Stimulated activated CD4-positive, alpha-beta T cell treated with anti-CD3 and anti-CD28 coated beads, Interleukin-2, amount 100 ng/mL, for 48 hours (primary cell): ENCODE results near the gene ZNF202.
"Not testable (repeated sequence)": the region's sequence is repeated elsewhere in the genome, so short reads cannot be mapped to it uniquely, and the experiment has no call there.

ENCODE experiments used
- DNase-seq, 2 donors: peaks; one replicate each; pipeline ENCODE4 v3.0.0-alpha.2; 2020

Gene ZNF202

DNA sequence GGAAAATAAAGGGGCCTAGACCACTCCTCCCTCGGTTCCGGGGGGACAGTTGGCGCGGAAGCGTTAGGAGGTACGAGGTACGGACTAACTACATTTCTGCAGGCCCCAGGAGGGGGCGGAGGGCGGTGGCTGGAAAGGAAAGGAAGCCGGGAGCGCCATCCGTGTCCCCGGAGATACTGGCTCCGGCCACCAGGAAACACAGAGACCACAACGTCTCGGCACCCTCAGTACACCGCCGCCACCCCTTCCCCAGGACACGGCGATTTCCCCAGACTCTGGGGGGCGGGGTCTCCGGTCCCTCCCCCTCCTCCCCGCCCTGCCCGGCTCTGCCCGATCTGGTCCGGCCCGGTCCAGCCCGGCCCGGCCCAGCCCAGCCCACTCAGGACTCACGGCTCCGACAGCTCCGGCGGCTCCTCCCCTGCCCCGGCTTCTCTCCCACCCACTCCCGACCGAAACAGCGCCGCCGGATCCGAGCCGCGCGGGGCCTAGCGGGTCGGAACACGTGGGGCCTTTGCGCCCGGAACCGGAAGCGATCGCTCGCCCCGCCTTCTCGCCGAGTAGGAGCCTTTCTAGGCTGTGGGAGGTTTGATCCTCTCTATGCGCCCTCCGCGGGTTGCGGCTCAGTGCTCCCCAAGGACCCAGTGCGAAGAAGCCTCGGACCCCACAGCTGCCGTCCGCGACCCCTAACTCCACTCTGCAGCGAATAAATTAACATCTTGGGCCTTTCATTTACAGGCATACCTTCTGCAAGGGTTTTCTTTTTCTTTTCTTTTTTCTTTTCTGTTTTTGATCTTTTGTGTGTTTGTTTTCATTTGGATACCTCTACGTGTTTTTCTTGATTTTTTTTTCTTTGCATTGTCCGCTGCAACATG lies at the start of gene ZNF202:
ZNF202 (minus strand) TSS at position 502 of the 872 bp plus-strand sequence. CDS start 10,772 bp downstream, outside the sequence.
- DNase-seq = peak; percentile 86 to 87

DNA sequence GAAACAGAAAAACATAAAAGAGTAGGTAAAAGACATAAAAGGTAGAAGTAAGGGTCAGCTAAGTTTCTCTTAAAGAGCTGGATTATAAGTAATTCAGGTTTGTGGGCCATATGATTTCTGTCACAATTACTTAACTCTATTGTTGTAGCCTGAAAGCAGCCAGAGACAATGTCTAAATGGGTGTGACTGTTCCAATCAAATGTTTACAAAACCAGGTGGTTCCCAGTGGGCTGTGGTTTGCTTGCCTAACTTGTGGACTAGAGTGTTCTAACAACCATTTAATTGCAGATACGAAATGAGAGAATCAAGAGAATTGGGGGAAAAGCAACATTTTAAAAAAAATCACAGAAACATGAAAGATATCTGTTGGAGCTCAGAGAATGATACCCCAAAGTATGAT lies 42.1 kb upstream of the ZNF202 start:
- no peak for DNase-seq

DNA sequence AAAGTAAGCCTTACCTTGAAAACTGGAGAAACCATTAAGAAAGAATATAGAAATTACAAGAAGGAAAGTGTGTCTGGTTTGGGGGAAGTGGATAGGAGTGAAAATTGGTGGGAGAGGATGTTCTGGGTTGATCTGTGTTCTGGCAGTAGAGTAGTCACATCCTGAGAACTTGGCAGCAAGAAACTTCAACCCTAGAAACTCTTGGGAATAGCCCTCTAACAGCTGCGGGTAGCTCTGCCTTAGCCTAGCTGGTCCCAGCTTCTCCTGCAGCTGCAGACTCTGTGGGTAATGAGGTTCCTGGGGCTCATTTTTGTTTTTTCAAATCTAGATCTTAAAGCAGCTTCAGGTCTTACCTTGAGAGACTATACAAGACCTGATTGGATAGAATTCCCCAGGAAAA lies 37.1 kb upstream of the ZNF202 start:
- no peak for DNase-seq

DNA sequence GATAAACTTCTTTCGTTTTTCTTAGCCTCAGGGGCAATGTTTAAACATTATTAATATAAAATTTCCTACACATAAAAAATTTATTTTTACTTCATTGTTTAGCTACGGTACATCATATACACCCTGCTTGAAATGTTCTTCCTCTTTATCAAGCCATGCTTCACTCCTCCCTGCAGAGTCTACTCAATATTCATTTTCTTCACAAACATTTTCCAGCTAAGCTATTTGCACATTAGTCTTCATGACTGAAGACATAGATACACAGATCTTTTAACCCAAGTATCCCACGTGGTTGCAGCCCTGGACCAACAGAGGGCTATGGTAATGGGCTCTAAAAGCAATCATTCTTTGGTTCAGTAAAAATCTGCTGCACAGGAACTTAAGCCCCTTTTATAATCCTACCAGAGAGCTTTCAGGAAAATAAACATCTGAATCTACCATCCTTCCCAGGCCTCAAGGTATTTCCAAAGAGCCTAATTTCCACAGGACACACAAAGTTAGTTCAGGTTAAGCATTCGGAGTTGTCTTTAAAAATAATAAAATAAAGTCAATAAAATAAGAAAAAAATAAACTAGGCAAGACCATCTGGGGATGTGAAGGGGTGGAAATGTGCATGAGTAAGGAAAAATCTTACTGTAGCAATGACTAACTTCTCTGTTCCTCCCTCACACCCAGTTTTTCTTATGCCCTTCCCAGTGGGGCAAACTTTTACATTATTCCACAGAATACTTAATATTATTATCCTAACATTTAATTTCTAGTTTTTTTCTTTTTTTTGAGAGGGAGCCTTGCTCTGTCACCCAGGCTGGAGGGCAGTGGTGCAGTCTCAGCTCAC lies 34.5 kb upstream of the ZNF202 start:
- DNase-seq = no peak

DNA sequence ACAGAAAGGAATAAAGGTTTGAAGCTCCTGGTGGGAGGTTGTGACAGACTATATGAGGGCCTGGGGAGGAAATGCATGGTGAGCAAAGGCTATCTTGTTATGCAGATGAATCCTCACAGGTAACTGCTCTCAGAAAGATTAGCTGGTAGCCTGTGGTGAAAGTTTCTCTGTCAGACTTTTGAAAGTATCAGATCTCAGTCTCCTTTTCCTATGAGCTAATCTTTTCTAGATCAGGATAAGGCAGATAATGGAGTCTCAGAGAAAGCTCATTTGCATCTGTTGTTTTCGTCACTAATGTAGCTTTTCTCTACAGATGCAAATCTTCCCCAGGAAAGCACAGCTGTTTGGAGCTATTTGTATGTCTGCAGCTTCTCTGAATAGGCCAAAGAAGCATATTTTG lies 33.8 kb upstream of the ZNF202 start:
- no peak for DNase-seq

DNA sequence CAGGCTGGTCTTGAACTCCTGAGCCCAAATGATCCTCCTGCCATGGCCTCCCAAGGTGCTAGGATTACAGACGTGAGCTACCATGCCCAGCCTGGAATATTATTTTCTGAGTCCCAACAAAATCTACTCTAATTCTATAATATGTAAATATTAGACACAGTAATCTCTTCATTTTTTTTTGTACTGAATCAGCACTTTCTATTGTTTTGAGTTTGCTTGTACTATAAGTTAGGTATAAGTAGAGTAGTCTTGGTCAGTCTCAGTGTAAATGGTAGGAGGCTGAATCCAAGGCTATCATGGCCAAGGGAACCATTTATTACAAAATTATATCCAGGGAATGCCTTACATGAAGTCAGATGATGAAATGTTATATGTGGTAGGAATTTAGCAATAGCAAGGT lies 32.5 kb upstream of the ZNF202 start:
- DNase-seq = no peak

DNA sequence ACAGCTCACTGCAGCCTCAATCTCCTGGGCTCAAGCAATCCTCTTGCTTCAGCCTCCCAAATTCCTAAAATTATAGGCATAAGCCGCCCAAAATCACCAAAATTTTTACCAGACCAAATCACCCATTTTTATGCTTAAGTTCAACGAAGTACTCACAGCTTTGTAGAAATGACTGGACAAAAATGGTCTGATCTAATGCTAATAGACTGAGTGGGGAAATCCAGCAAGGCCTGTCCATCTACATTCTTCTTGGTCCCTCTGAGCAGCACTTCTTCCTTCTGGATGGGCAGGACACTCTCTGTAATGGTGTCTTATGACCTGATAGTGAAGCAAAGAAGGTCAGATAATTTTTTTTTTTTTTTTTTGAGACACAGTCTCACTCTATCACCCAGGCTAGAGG lies 31.6 kb upstream of the ZNF202 start:
- DNase-seq = no peak

DNA sequence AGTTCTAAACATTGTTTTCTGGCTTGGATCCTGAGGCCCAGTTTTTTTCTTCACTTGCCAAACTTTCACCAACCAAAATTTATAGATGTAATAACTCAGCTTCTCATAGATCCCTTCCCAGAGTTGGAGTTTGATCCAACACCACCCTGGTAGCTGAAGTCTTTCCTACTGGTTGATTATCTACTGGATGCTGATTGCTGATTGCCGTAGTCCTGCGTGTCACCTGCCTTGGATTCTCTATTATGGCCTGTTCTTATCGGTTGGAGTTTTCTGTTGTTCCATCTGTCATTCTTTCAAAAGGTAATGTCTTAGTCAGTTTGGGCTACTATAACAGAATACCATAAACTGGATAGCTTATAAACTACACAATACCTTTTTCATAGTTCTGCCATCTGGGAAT lies 30.2 kb upstream of the ZNF202 start:
- DNase-seq = no peak

DNA sequence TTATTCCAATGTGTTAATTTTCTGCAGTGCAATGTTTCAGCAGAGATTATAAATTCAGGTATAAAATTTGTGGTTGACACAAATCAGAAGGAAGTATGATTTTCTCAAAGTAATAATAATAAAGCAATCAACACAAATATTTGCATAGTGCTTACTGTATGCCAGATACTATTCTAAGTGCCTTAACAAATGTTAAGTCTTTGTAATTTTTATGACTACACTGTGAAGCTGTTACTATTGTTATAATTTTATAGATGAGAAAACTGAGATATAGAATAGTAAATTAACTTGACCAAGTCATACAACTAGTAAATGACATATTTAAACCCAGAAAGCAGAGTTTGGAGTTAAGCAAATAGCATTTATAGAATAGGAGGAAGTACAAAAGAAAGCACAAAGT lies 29.3 kb upstream of the ZNF202 start:
- no peak for DNase-seq

DNA sequence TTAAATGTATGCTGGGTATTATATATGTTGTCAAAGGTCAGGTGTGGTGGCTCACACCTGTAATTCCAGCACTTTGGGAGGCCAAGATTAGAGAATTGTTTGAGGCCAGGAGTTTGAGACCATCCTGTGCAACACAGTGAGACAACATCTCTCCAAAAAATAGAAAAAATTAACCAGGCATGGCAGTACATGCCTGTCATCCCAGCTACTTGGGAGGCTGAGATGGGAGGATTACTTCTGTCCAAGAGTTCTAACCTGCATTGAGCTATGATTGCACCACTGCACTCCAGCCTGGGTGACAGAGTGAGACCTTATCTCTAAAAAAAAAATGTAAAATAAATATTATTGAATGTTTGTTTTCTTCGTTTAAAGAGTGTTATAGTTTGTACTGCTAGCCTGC lies 24.1 kb upstream of the ZNF202 start:
- no peak for DNase-seq

DNA sequence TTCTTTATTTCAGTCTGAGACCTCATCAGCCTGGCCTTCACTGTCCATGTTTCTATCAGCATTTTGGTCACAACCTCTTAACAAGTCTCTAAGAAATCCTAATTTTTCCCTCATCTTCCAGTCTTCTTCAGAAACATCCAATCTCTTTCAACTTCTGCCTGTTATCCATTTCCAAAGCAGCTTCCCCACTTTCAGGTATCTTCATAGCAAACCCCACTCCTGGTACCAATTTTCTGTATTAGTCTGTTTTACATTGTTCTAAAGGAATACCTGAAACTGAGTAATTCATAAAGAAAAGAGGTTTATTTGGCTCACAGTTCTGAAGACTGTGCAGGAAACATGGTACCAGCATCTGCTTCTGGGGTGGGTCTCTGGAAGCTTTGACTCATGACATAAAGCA lies 21.0 kb upstream of the ZNF202 start:
- no peak for DNase-seq

DNA sequence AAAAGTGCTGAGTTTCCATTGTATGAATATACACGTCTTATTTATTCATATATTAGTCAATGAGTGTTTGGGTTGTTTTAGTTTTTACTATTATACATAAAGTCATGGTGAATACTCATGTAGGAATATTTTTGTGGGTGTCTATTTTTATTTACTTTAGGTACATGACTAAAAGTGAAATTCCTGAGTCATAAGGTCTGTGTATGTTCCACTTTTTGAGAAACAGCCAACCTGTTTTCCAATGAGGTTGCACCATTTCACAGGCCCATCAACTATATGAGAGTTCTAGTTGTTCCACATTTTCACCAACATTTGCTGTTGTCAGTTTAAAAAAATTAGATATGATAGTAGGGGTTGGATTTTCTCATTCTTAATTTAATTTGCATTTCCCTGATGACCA lies 19.4 kb upstream of the ZNF202 start:
- DNase-seq = no peak

DNA sequence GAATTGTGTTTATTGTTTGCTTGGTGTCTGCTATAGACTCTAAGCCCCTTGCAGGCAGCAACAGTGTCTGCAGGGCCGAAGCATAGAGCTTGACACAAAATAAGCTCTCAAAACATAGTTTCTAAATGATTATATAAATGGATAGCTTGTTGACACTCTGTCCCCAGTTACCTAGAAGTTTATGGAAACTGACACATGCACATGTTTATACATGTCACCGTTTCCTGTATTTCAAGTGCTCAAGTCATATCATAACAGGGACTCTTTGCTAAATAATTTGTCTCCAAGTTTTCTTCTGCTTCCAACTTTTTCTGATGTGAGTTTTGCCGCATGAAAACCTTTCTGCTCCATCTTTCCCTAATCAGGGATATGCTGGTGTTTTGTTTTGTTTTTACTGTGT lies 16.5 kb upstream of the ZNF202 start:
- DNase-seq = no peak

DNA sequence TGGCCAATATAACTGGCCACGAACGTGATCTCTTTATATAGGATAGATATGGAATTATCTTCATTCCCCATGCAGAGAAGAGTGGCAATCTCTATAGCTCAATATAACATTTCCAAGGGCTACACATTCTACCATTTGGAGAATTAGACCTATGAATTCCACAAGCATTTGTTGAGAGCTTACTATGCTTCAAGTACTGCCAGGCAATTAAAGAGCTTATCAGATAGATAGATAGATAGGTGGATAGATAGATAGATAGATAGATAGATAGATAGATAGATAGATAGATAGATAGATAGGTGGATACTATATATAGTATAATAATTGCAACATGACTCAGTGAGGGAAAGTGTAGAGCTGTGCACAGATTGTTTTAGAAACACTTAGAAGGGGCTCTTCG lies 14.4 kb upstream of the ZNF202 start:
- DNase-seq = no peak

DNA sequence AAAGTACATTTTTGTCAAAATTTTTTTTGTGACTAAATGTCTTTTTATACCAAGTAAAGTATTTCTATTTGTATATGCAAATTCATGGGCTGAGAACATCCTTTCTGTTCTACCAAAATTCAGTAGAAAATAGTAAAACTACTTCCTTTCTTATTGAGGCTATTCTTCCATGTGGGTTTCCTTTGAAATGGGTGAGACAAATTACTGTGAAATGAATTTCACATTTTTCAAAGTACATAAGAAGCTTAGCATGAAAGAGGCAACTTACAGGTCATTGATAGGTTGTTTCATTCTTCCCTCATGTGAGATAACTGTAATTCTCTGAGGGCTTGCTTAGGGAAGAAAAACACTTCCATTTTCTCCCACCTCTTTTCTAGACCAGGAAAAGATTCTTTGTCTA lies 13.9 kb upstream of the ZNF202 start:
- DNase-seq = no peak

DNA sequence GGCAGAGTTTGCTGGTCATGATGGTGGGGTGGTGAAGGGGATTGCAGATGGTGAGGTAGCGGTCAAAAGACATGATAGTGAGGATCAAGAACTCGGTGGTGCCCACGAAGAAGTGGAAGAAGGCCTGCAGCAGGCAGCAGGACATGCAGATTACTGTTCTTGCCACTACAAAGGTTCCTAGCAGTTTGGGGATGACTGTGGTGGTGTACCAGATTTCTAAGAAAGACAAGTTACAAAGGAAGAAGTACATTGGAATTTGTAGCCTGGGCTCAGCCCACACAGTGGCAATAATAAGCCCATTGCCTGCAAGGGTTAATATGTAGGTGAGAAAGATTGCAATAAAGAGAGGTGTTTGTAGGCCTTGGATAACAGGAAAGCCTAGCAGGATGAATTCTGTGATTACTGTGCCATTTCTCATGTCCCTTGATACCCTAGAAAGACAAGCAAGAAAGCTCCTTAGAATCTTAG lies 12.7 kb upstream of the ZNF202 start, which contains the start of gene OR6X1:
OR6X1 (minus strand) TSS at position 418 of the 468 bp plus-strand sequence; CDS start at position 418, 0 bp downstream.
- no peak for DNase-seq

DNA sequence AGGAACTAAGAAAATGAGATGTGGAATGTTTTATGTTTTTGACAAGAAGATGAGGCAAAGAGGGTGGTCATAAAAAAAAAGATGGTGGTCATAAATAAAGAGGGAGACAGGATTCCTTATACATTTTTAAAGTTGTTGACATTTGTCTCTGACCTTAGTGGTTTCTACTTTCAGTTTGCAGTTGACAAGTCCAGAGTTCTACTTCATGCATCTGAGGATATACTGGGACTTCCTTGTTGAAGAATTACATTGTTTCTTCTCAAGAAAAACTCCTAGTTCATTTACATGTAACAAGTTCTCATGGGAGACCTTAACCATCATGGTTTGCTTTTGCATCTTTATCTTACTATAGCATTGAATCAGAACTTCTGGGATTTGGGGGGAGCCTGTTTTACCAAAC lies 11.7 kb upstream of the ZNF202 start:
- DNase-seq = no peak

DNA sequence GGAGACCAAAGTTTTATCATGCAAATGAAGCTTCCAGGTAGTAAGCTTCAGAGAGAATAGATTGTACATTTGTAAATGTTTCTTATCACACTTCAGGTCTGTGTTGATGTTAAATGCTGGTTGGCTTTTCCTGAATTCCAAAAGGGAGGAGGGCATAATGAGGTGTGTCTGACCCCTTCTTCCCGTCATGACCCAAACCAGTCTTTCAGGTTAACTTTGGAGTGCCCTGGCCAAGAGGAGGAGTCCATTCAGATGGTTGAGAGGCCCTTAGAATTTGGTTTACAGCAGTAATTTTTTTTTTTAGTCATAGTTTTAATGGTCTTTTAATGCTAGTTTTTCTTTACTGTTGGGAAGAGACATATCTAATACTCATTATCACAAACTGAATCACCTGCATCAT lies 10.3 kb upstream of the ZNF202 start:
- DNase-seq = no peak

DNA sequence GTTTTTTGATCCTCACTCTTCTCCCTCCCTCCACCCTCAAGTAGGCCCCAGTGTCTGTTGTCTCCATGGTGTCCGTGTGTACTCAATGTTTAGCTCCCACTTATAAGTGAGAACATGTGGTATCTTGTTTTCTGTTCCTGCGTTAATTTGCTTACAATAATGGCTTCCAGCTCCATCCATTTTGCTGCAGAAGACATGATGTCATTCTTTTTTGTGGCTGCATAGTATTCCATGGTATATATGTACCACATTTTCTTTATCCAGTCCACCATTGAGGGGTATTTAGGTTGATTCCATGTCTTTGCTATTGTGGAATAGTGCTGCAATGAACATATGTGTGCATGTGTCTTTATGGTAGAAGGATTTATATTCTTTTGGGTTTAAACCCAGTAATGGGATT lies 6.9 kb upstream of the ZNF202 start:
- not testable (repeated sequence) for DNase-seq

DNA sequence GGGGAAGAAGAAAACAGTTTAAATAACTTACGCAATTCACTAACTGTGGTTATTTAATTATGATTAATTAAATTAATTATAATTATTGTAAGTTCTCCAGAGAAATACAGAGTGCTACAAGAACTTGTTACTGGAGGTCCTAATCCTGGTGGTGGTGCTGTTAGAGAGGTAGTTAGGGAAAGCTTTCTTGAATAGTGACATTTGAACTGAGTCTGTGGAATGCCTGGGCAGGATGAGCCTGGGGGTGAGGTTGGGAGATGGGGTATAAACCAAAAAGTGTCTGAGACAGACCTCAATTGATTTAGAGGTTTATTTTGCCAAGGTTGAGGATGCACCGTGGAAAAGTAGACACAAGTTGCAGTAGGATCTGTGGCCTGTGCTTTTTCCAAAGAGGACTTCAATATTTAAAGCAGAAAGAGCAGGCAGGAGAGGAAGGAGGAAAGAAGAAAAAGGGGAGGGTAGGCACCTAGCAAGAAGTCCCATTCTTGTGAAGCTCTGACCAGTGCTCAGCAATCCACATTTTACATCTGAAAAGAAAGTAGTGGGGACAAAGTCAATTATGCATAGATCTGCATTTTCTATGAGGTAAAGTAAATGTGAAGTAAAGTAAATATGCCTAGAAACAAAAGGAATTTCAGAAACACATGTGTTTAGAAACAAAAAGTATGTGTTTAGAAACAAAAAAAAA lies 4.4 kb upstream of the ZNF202 start:
- DNase-seq = no peak

DNA sequence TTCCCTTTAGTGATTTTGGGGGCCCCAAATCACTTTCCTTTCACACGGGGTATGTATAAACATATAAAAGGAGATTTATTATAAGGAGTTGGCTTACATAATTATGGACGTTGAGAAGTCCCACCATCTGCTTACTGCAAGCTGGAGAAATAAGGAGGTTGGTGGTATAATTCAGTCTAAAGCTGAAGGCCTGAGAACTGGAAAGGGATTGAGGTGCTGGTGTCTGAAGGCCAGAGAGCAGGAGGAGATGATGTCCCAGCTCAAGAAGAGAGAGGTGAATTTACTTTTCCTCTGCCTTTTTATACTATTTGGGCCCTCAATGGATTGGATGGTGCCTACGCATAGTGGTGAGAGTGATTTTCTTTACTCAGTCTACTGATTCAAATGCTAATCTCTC lies 1.3 kb upstream of the ZNF202 start:
- DNase-seq = no peak

DNA sequence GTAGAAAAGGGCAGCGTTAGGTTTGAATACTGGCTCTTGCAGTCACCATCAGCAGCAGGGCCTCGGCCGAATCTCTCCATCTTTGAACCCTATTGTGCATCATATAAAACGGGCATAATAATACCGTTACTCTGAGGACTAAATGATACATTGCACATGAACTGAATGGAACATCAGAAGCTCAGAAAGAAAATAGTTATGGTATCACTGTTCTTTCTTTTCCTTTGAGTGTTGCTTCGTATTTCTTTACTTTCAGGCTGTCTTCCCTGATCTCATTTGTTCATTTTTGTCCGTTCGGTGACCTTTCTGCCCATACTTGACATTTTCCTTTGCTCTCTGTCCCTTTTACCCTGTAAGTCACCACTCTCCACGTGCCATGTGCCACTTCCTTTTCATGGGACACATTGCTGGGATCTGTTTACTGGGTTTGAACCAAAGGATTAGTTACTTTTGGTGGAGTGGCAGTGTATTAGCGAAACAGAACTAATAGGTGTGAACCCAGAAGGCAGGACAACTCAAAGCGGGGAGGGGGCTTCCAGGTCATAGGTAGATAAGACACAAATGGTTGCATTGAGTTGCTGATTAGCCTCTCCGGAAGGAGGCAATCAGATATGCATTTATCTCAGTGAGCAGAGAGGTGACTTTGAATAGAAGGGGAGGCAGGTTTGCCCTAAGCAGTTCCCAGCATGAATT lies 717 bp upstream of the ZNF202 start:
- no peak for DNase-seq

DNA sequence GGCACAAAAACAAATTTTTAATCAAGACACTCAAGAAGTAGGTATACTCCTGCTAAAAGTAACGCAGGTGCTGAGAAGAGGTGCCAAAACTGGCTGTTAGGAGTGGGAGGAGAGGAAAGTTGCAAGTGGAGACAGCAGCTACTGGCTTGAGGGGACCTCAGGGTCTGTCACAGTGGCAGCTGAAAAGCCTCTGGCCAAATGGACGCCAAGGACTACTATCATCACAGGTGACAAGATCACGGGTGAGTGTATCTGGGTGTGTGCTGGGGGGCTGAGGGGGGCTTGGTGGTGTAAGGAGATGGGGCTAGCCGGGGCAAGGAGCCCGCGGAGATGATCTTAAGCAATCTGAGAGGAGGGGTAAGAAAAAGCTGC lies 687 bp downstream of the ZNF202 start:
- DNase-seq = no peak
